SK-N-SH (cell line): ENCODE measurements around the gene TEAD2. TPM values are rescaled to one million over a fixed set of nuclear protein-coding genes. Genes with fewer than 3 reads are reported as not detected.

Experiments
- CTCF ChIA-PET: fragments of 300-600, 350-600 bp; formaldehyde crosslinking; extraction: SDS; loops from one replicate; lab custom pipeline; 2021; lab: Yijun Ruan, JAX
- POLR2A ChIA-PET: fragments of 350-600 bp; sonication (Branson Sonifier 250); formaldehyde crosslinking; extraction: SDS; loops from one replicate; lab custom pipeline; 2020; ENCODE audit warnings: antibody characterized with exemption, inconsistent platforms; lab: Yijun Ruan, JAX
- DNase-seq: peaks from one replicate; pipeline ENCODE4 v3.0.0; 2012
- H2AFZ ChIP-seq: fragments of 200-600 bp; sonication (generic); 2 replicates; pipeline ENCODE4 v1.8.1; 2016; ENCODE audit warnings: antibody characterized with exemption, mild to moderate bottlenecking, low read depth
- H3F3A ChIP-seq: fragments of 200-600 bp; sonication (generic); replicated peaks from 2 replicates; pipeline ENCODE3; 2016; ENCODE audit warnings: antibody characterized with exemption, mild to moderate bottlenecking; ENCODE audit not compliant: insufficient read depth
- H3K27ac ChIP-seq, 2 experiments: fragments of 200-500 bp in 1 of 2; fragments of 200-600 bp in 1 of 2; sonication (Bioruptor generic) in 1 of 2; sonication (generic), shearing (Covaris generic) in 1 of 2; 2 replicates each; pipeline versions ENCODE4 v1.5.1 to v1.6.1; 2014 to 2016; ENCODE audit warnings: low read depth in 2 of 2, inconsistent platforms in 1 of 2, low read length in 1 of 2, mild to moderate bottlenecking in 1 of 2, mixed read lengths in 1 of 2
- H3K27me3 ChIP-seq: fragments of 200-600 bp; sonication (generic), shearing (Covaris generic); 2 replicates; pipeline ENCODE4 v1.6.1; 2016; ENCODE audit warnings: mixed run types; ENCODE audit not compliant: insufficient read depth
- H3K36me3 ChIP-seq, 2 experiments: fragments of 200-500 bp in 1 of 2; fragments of 200-600 bp in 1 of 2; sonication (Bioruptor generic) in 1 of 2; sonication (generic) in 1 of 2; replicated peaks in 1 of 2; 2 replicates each; pipeline versions ENCODE3 to v1.5.1; 2014 to 2016; ENCODE audit warnings: low read length in 1 of 2, mild to moderate bottlenecking in 1 of 2; ENCODE audit not compliant: insufficient read depth in 2 of 2, control insufficient read depth in 1 of 2
- H3K4me1 ChIP-seq, 2 experiments: fragments of 200-500 bp in 1 of 2; fragments of 200-600 bp in 1 of 2; sonication (Bioruptor generic) in 1 of 2; sonication (generic), shearing (Covaris generic) in 1 of 2; 2 replicates each; pipeline versions ENCODE4 v1.5.1 to v1.6.1; 2014 to 2016; ENCODE audit warnings: low read depth in 1 of 2, low read length in 1 of 2, mixed run types in 1 of 2; ENCODE audit not compliant: insufficient read depth in 2 of 2, control insufficient read depth in 1 of 2
- H3K4me2 ChIP-seq: fragments of 200-600 bp; sonication (generic), shearing (Covaris generic); 2 replicates; pipeline ENCODE4 v1.6.1; 2017; ENCODE audit warnings: mixed run types
- H3K4me3 ChIP-seq, 2 experiments: fragments of 200-500 bp in 1 of 2; fragments of 200-600 bp in 1 of 2; sonication (Bioruptor generic) in 1 of 2; sonication (generic), shearing (Covaris generic) in 1 of 2; 2 replicates each; pipeline versions ENCODE4 v1.5.1 to v1.8.1; 2014 to 2016; ENCODE audit warnings: low read depth in 2 of 2, inconsistent platforms in 1 of 2, low read length in 1 of 2, mild to moderate bottlenecking in 1 of 2, mixed read lengths in 1 of 2, moderate library complexity in 1 of 2
- H3K79me2 ChIP-seq: fragments of 200-600 bp; sonication (generic); 2 replicates; pipeline ENCODE4 v1.8.1; 2017; ENCODE audit warnings: mild to moderate bottlenecking; ENCODE audit not compliant: insufficient read depth
- H3K9ac ChIP-seq: fragments of 200-600 bp; sonication (generic); 2 replicates; pipeline ENCODE4 v1.6.1; 2017; ENCODE audit warnings: mixed run types
- H3K9me2 ChIP-seq: fragments of 200-600 bp; sonication (generic); 2 replicates; pipeline ENCODE4 v1.6.1; 2017; ENCODE audit warnings: mixed run types
- H3K9me3 ChIP-seq: fragments of 200-600 bp; sonication (generic); 2 replicates; pipeline ENCODE4 v1.6.1; 2017; ENCODE audit warnings: mixed run types, mild to moderate bottlenecking, moderate library complexity
- H4K20me1 ChIP-seq: fragments of 200-600 bp; sonication (generic); 2 replicates; pipeline ENCODE4 v1.6.1; 2017; ENCODE audit warnings: mild to moderate bottlenecking, mixed run types; ENCODE audit not compliant: insufficient read depth
- ELF1 ChIP-seq: IDR thresholded peaks from 2 replicates; pipeline ENCODE4 v1.4.0; 2012
- EP300 ChIP-seq, 2 experiments: IDR thresholded peaks; 2 replicates each; pipeline versions ENCODE4 v1.4.0 to v1.6.1; 2012; ENCODE audit warnings: borderline replicate concordance in 1 of 2, low read depth in 1 of 2, low read length in 1 of 2
- FOSL2 ChIP-seq: IDR thresholded peaks from 2 replicates; pipeline ENCODE4 v1.4.0; 2012; ENCODE audit warnings: low read depth, mild to moderate bottlenecking, moderate library complexity, borderline replicate concordance
- GABPA ChIP-seq: IDR thresholded peaks from 2 replicates; pipeline ENCODE4 v1.4.0; 2012; ENCODE audit warnings: low read depth, mild to moderate bottlenecking
- RAD21 ChIP-seq: IDR thresholded peaks from 2 replicates; pipeline ENCODE4 v1.6.1; 2012; ENCODE audit warnings: mild to moderate bottlenecking, low read length
- RFX5 ChIP-seq: IDR thresholded peaks from 2 replicates; pipeline ENCODE4 v1.6.1; 2012; ENCODE audit warnings: mild to moderate bottlenecking, improper control_type of control experiment, low read length
- RXRA ChIP-seq: IDR thresholded peaks from 2 replicates; pipeline ENCODE4 v1.4.0; 2012; ENCODE audit warnings: low read depth, mild to moderate bottlenecking, borderline replicate concordance
- SIN3A ChIP-seq: IDR thresholded peaks from 2 replicates; pipeline ENCODE4 v1.6.1; 2012; ENCODE audit warnings: low read depth, mild to moderate bottlenecking, low read length, moderate library complexity, borderline replicate concordance
- SMC3 ChIP-seq: IDR thresholded peaks from 2 replicates; pipeline ENCODE4 v1.6.1; 2012; ENCODE audit warnings: low read depth, low read length, improper control_type of control experiment
- TAF1 ChIP-seq: IDR thresholded peaks from 2 replicates; pipeline ENCODE4 v1.6.1; 2012; ENCODE audit warnings: low read depth, mild to moderate bottlenecking, low read length, moderate library complexity, borderline replicate concordance
- TCF12 ChIP-seq: IDR thresholded peaks from 2 replicates; pipeline ENCODE4 v1.4.0; 2012
- WGBS: methylation state at CpG from one replicate; pipeline ENCODE4 v1.1.6; 2017; ENCODE audit warnings: low lambda C conversion rate; 5-methylcytosine and 5-hydroxymethylcytosine counted together
- polyA plus RNA-seq, 3 experiments: library from polyadenylated mRNA; depleted of rRNA; stranded (reverse); fragments of >200 nt; gene quantifications; 2 replicates each; pipeline ENCODE4 v1.2.3, GENCODE V29; 2012
- TF ChIP-seq, protein P1 (sequence below): fragments of 150-350 bp; IDR thresholded peaks from 2 replicates; pipeline ENCODE4 v1.6.1; 2017; ENCODE audit warnings: antibody characterized with exemption, low read length, low read depth, borderline replicate concordance
- TF ChIP-seq, protein P2 (sequence below): IDR thresholded peaks from 2 replicates; pipeline ENCODE4 v1.4.0; 2012; ENCODE audit warnings: low read depth

The TEAD2 gene
- polyA plus RNA-seq, 1 of the 3 experiments (the other 2 are of a cell fraction), result 27.9 TPM

DNA sequence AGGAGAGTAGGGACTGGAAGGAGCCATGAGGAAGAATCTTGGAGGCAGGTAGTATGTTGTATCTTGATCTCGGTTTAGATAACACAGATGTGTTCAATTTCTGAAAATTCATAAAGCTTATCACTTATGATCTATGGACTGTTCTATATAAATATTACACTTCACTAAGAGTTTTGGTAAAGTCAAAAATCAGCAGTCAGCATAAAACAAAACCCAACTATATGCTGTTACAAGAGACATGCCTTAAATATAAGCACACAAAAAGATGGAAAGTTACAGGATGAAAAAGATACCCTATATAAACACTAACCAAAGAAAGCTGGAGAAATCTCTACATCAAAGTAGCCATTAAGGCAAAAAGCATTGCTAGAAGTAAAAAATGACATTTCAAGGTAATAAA, 21.4 kb upstream of the TEAD2 start:
- Histone ChIP-seq H3K9me2 (no peaks in the 10 kb centered on the region), H3F3A (peaks cover 4% of the 10 kb centered on the region), H3K27me3 (peaks cover 10% of the 10 kb centered on the region), H2AFZ (no peak overlapping the region), H3K9me3 (peaks cover 7% of the 10 kb centered on the region; the same call in 1 of the 2 replicates), H4K20me1 (no peaks in the 10 kb centered on the region), H3K4me2 (no peak overlapping the region), H3K4me3 (no peak overlapping the region), H3K79me2 (no peaks in the 10 kb centered on the region), H3K9ac (no peak overlapping the region), H3K27ac (no peak overlapping the region), H3K36me3 (no peaks in the 10 kb centered on the region), H3K4me1 (peaks cover 0 to 3% of the 10 kb centered on the region in 2 experiments; a peak in 1 of 4 replicates)
- TF ChIP-seq ELF1 (no peak), EP300 (IDR thresholded peaks at IDR 0.05; ENCODE audit: borderline replicate concordance in 1 of 2, low read depth in 1 of 2, low read length in 1 of 2) (no peak), GABPA (no peak), RAD21 (no peak), SMC3 (no peak), TCF12 (no peak), RFX5 (no peak), FOSL2 (no peak), RXRA (no peak), TAF1 (no peak), SIN3A (no peak)
- TF ChIP-seq, protein P1, sequence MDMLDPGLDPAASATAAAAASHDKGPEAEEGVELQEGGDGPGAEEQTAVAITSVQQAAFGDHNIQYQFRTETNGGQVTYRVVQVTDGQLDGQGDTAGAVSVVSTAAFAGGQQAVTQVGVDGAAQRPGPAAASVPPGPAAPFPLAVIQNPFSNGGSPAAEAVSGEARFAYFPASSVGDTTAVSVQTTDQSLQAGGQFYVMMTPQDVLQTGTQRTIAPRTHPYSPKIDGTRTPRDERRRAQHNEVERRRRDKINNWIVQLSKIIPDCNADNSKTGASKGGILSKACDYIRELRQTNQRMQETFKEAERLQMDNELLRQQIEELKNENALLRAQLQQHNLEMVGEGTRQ, result no peak
- TF ChIP-seq, protein P2, sequence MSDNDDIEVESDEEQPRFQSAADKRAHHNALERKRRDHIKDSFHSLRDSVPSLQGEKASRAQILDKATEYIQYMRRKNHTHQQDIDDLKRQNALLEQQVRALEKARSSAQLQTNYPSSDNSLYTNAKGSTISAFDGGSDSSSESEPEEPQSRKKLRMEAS, result no peak
- CTCF ChIA-PET, result interaction anchor here (2.1 to 2.5 kb wide), 2 partner anchors 8 to 60 kb away, joined by 7 read pairs; no protein-coding TSS in a partner anchor
- WGBS, result 13% methylated on average over 1 of the region's 1 CpG
- no peak for DNase-seq
- POLR2A ChIA-PET, result no interaction called here

- 44% methylated on average over 5 of the region's 5 CpGs for WGBS
- H3K27me3 ChIP-seq, result peaks cover 10% of the 10 kb centered on the region
- DNase-seq, result no peak
- no peaks in the 10 kb centered on the region for H3K36me3 ChIP-seq
- TF ChIP-seq RXRA (no peak), FOSL2 (no peak)
- H3K4me3 ChIP-seq, result no peak overlapping the region
- H3K79me2 ChIP-seq, result no peaks in the 10 kb centered on the region
- H3K27ac ChIP-seq, result no peak overlapping the region
- no peak overlapping the region for H3K4me2 ChIP-seq
- H4K20me1 ChIP-seq, result no peaks in the 10 kb centered on the region
- peaks cover 4% of the 10 kb centered on the region for H3F3A ChIP-seq
- ChIA-PET CTCF (interaction anchor here (2.1 to 2.5 kb wide), 2 partner anchors 9 to 61 kb away, joined by 7 read pairs; no protein-coding TSS in a partner anchor), POLR2A (no interaction called here)
- H3K9me2 ChIP-seq, result no peaks in the 10 kb centered on the region
- H2AFZ ChIP-seq, result no peak overlapping the region
- no peaks in the 10 kb centered on the region for H3K4me1 ChIP-seq
- peaks cover 7% of the 10 kb centered on the region; the same call in 1 of the 2 replicates for H3K9me3 ChIP-seq
- H3K9ac ChIP-seq, result no peak overlapping the region
These were observed 20.4 kb upstream of the TEAD2 start for GRCh38 chr19:49382639-49383038.
